HepG2 (cell line): ENCODE measurements around the gene NATD1. TPM values are rescaled to one million over a fixed set of nuclear protein-coding genes. Genes with fewer than 3 reads are reported as not detected.

Experiments used
- AKAP8 ChIP-seq: sonication (generic); formaldehyde crosslinking; IDR thresholded peaks from 2 replicates; pipeline ENCODE4 v1.5.1; 2020; ENCODE audit warnings: mild to moderate bottlenecking, missing genetic modification reagents
- BHLHE40 ChIP-seq: IDR thresholded peaks from 2 replicates; pipeline ENCODE4 v1.6.1; 2011; ENCODE audit warnings: low read length, improper control_type of control experiment
- EP300 ChIP-seq, 3 experiments: sonication (generic) in 1 of 3; formaldehyde crosslinking in 1 of 3; IDR thresholded peaks; 2 replicates each; pipeline versions ENCODE4 v1.5.1 to v1.6.1; 2011 to 2020; ENCODE audit warnings: low read depth in 2 of 3, low read length in 2 of 3, borderline replicate concordance in 1 of 3, improper control_type of control experiment in 1 of 3, mild to moderate bottlenecking in 1 of 3, missing genetic modification reagents in 1 of 3, moderate library complexity in 1 of 3
- HNRNPL ChIP-seq: fragments of 200-400 bp; formaldehyde crosslinking; IDR thresholded peaks from 2 replicates; pipeline ENCODE4 v1.6.1; 2017; ENCODE audit warnings: mild to moderate bottlenecking, low read depth, low read length
- JUNB ChIP-seq: sonication (generic); formaldehyde crosslinking; IDR thresholded peaks from 2 replicates; pipeline ENCODE4 v1.8.0; 2022; ENCODE audit warnings: missing genetic modification reagents, mild to moderate bottlenecking, borderline replicate concordance
- PHB2 ChIP-seq: fragments of 450-650 bp; IDR thresholded peaks from 2 replicates; pipeline ENCODE4 v1.6.1; 2018; ENCODE audit not compliant: partially characterized antibody
- PHF21A ChIP-seq: sonication (generic); formaldehyde crosslinking; IDR thresholded peaks from 2 replicates; pipeline ENCODE4 v1.5.0; 2020; ENCODE audit warnings: mild to moderate bottlenecking, missing genetic modification reagents
- RFXAP ChIP-seq: sonication (generic); formaldehyde crosslinking; IDR thresholded peaks from 2 replicates; pipeline ENCODE4 v1.4.0; 2020; ENCODE audit warnings: missing genetic modification reagents, borderline replicate concordance
- SNAPC2 ChIP-seq: sonication (generic); formaldehyde crosslinking; IDR thresholded peaks from 2 replicates; pipeline ENCODE4 v1.8.1; 2022; ENCODE audit warnings: mild to moderate bottlenecking, missing genetic modification reagents
- ZFP41 ChIP-seq: sonication (generic); formaldehyde crosslinking; IDR thresholded peaks from 2 replicates; pipeline ENCODE4 v1.4.0; 2020; ENCODE audit warnings: mild to moderate bottlenecking, missing genetic modification reagents, borderline replicate concordance
- ZNF121 ChIP-seq: sonication (generic); formaldehyde crosslinking; IDR thresholded peaks from 2 replicates; pipeline ENCODE4 v1.5.0; 2020; ENCODE audit warnings: mild to moderate bottlenecking, missing genetic modification reagents
- ZNF235 ChIP-seq: sonication (generic); formaldehyde crosslinking; IDR thresholded peaks from 2 replicates; pipeline ENCODE4 v1.8.1; 2023; ENCODE audit warnings: mild to moderate bottlenecking, missing genetic modification reagents, borderline replicate concordance
- ZNF432 ChIP-seq: sonication (generic); formaldehyde crosslinking; IDR thresholded peaks from 2 replicates; pipeline ENCODE4 v1.5.0; 2020; ENCODE audit warnings: missing genetic modification reagents, mild to moderate bottlenecking, borderline replicate concordance
- ZNF672 ChIP-seq: sonication (generic); formaldehyde crosslinking; IDR thresholded peaks from 2 replicates; pipeline ENCODE4 v1.8.1; 2022; ENCODE audit warnings: missing genetic modification reagents
- ZNF879 ChIP-seq: sonication (generic); formaldehyde crosslinking; IDR thresholded peaks from 2 replicates; pipeline ENCODE4 v1.8.1; 2023; ENCODE audit warnings: missing genetic modification reagents
- polyA plus RNA-seq, 8 experiments: library from polyadenylated mRNA; depleted of rRNA in 3 of 8; stranded (reverse) in 7 of 8; unstranded in 1 of 8; fragments of >200 nt; fragmentation: Illumina TruSeq in 4 of 8; extraction: Trizol in 4 of 8; gene quantifications; 2 replicates each; pipeline versions ENCODE4 v1.2.1 to v1.2.3, GENCODE V29; 2011 to 2016; ENCODE audit warnings: low read depth in 4 of 8, missing spikeins in 1 of 8, mixed read lengths in 1 of 8; ENCODE audit not compliant: insufficient read depth in 1 of 8
- total RNA-seq, 5 experiments: library from RNA; depleted of rRNA; stranded (reverse); fragments of >200 nt; fragmentation: Illumina TruSeq; extraction: Trizol; gene quantifications; 2 replicates each; pipeline ENCODE4 v1.2.3, GENCODE V29; 2016; ENCODE audit warnings: low read depth in 1 of 5
- TF ChIP-seq, protein P1 (sequence below): sonication (generic); formaldehyde crosslinking; IDR thresholded peaks from 2 replicates; pipeline ENCODE4 v1.8.0; 2022; ENCODE audit warnings: low read depth, missing genetic modification reagents
- TF ChIP-seq, protein P2 (sequence below): sonication (generic); formaldehyde crosslinking; IDR thresholded peaks from 2 replicates; pipeline ENCODE4 v1.4.0; 2020; ENCODE audit warnings: missing genetic modification reagents
- TF ChIP-seq, protein P3 (sequence below), 2 experiments: sonication (generic) in 1 of 2; formaldehyde crosslinking in 1 of 2; IDR thresholded peaks; 2 replicates each; pipeline versions ENCODE4 v1.4.0 to v1.6.1; 2018 to 2020; ENCODE audit warnings: missing genetic modification reagents in 2 of 2, borderline replicate concordance in 1 of 2, low read depth in 1 of 2, mild to moderate bottlenecking in 1 of 2, missing biosample characterization in 1 of 2
- TF ChIP-seq, protein P4 (sequence below): sonication (generic); formaldehyde crosslinking; IDR thresholded peaks from 2 replicates; pipeline ENCODE4 v1.4.0; 2020; ENCODE audit warnings: missing genetic modification reagents, mild to moderate bottlenecking, borderline replicate concordance
- TF ChIP-seq, protein P5 (sequence below): sonication (generic); formaldehyde crosslinking; IDR thresholded peaks from 2 replicates; pipeline ENCODE4 v1.5.1; 2020; ENCODE audit warnings: missing genetic modification reagents, mild to moderate bottlenecking, borderline replicate concordance

Gene NATD1
- total and polyA plus RNA-seq, 2 of the 13 experiments (the other 11 are each of a cell fraction or from before 2014, with no cell fraction given): 0.31 to 2.3 TPM

DNA sequence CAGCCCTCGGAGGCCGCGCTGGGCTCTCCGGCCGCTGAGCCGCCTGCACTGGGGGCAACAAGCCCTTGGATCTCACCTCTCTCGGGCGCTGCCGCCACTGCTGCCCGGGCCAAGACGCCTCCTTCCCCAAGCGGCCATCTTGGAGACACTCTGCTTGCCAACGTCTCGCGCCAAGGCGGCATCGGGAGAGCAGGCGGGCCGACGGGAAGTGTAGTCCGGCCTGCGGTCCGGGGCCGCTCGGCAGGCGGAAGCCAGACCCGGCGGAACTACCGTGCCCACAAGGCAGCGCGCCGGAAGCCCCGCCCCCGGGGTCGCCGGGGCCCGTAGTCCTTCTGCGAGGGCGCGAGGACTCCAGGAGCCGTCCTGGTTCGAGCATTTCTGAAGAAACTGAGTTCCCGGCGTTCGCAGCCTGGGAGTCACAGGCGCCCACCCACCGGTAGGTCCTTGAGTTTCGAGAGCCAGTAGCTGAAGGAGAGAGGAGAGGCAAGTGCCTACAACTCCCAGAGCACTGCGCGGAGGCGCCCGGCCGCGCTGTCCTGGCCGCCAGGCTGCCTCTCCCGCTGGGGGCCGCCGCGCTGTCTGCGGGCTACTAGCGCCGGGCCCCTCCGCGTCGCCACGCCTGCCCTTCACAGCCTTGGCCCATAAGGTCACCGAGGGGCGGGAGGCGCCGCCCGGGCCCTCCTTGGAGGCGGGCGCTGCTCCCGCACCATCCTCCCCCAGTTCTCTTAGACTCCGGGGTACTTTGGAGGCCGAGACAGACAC is 39.0 kb downstream of the NATD1 start, which contains the start of gene TMEM11 (continued):
- TF ChIP-seq, protein P1, sequence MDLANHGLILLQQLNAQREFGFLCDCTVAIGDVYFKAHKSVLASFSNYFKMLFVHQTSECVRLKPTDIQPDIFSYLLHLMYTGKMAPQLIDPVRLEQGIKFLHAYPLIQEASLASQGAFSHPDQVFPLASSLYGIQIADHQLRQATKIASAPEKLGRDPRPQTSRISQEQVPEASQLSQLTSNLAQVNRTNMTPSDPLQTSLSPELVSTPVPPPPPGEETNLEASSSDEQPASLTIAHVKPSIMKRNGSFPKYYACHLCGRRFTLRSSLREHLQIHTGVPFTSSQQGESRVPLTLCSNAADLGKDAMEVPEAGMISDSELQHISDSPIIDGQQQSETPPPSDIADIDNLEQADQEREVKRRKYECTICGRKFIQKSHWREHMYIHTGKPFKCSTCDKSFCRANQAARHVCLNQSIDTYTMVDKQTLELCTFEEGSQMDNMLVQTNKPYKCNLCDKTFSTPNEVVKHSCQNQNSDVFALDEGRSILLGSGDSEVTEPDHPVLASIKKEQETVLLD (CRISPR knock-in tag): no peak
- TF ChIP-seq AKAP8 (CRISPR knock-in tag): 0 out of 2 replicates have a peak, but pooled peaks have one; percentile 18
- no peak for TF ChIP-seq EP300 (IDR thresholded peaks at IDR 0.05; ENCODE audit: low read depth in 2 of 2, low read length in 2 of 2)
- TF ChIP-seq EP300 (CRISPR knock-in tag; IDR thresholded peaks at IDR 0.05; ENCODE audit: borderline replicate concordance): no peak
- 0 out of 2 replicates have a peak, but pooled peaks have one; percentile 8 for TF ChIP-seq PHF21A (CRISPR knock-in tag)
- no peak for TF ChIP-seq PHB2
- no peak for TF ChIP-seq ZNF879 (CRISPR knock-in tag)
- TF ChIP-seq ZNF432 (CRISPR knock-in tag): no peak
- TF ChIP-seq BHLHE40: no peak
- TF ChIP-seq SNAPC2 (CRISPR knock-in tag): no peak; the same call in 1 of the 2 replicates
- TF ChIP-seq RFXAP: no peak; the same call in 1 of the 2 replicates
- TF ChIP-seq, protein P2, sequence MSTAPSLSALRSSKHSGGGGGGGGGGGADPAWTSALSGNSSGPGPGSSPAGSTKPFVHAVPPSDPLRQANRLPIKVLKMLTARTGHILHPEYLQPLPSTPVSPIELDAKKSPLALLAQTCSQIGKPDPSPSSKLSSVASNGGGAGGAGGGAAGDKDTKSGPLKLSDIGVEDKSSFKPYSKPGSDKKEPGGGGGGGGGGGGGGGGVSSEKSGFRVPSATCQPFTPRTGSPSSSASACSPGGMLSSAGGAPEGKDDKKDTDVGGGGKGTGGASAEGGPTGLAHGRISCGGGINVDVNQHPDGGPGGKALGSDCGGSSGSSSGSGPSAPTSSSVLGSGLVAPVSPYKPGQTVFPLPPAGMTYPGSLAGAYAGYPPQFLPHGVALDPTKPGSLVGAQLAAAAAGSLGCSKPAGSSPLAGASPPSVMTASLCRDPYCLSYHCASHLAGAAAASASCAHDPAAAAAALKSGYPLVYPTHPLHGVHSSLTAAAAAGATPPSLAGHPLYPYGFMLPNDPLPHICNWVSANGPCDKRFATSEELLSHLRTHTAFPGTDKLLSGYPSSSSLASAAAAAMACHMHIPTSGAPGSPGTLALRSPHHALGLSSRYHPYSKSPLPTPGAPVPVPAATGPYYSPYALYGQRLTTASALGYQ (CRISPR knock-in tag): no peak
- TF ChIP-seq JUNB (CRISPR knock-in tag): no peak
- TF ChIP-seq HNRNPL: peak; percentile 78
- TF ChIP-seq ZNF672 (CRISPR knock-in tag): no peak
- TF ChIP-seq, protein P3, sequence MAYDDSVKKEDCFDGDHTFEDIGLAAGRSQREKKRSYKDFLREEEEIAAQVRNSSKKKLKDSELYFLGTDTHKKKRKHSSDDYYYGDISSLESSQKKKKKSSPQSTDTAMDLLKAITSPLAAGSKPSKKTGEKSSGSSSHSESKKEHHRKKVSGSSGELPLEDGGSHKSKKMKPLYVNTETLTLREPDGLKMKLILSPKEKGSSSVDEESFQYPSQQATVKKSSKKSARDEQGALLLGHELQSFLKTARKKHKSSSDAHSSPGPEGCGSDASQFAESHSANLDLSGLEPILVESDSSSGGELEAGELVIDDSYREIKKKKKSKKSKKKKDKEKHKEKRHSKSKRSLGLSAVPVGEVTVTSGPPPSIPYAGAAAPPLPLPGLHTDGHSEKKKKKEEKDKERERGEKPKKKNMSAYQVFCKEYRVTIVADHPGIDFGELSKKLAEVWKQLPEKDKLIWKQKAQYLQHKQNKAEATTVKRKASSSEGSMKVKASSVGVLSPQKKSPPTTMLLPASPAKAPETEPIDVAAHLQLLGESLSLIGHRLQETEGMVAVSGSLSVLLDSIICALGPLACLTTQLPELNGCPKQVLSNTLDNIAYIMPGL (CRISPR knock-in tag; IDR thresholded peaks at IDR 0.05; ENCODE audit: borderline replicate concordance in 1 of 2, low read depth in 1 of 2): peak in 1 of 2 experiments; percentile 38; a peak in 2 of 4 replicates
- peak; percentile 83 for TF ChIP-seq ZNF121 (CRISPR knock-in tag)
- TF ChIP-seq, protein P4, sequence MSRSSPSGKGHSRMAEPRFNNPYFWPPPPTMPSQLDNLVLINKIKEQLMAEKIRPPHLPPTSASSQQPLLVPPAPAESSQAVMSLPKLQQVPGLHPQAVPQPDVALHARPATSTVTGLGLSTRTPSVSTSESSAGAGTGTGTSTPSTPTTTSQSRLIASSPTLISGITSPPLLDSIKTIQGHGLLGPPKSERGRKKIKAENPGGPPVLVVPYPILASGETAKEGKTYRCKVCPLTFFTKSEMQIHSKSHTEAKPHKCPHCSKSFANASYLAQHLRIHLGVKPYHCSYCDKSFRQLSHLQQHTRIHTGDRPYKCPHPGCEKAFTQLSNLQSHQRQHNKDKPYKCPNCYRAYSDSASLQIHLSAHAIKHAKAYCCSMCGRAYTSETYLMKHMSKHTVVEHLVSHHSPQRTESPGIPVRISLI: no peak; the same call in 1 of the 2 replicates
- no peak; the same call in 1 of the 2 replicates for TF ChIP-seq ZNF235 (CRISPR knock-in tag)
- TF ChIP-seq, protein P5, sequence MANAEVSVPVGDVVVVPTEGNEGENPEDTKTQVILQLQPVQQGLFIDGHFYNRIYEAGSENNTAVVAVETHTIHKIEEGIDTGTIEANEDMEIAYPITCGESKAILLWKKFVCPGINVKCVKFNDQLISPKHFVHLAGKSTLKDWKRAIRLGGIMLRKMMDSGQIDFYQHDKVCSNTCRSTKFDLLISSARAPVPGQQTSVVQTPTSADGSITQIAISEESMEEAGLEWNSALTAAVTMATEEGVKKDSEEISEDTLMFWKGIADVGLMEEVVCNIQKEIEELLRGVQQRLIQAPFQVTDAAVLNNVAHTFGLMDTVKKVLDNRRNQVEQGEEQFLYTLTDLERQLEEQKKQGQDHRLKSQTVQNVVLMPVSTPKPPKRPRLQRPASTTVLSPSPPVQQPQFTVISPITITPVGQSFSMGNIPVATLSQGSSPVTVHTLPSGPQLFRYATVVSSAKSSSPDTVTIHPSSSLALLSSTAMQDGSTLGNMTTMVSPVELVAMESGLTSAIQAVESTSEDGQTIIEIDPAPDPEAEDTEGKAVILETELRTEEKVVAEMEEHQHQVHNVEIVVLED (CRISPR knock-in tag): peak; percentile 93
- no peak for TF ChIP-seq ZFP41
